Suprapubic skin (tissue), 3 donors: ENCODE data around the gene SLC2A13.

Experiments used
- EP300 ChIP-seq: sonication (generic); formaldehyde crosslinking; IDR thresholded peaks from one replicate; pipeline ENCODE4 v1.6.1; 2017; ENCODE audit warnings: antibody characterized with exemption
- TF ChIP-seq, protein P1 (sequence below), 2 donors: fragments of 200-600 bp in 1 of 2; fragments of 450-650 bp in 1 of 2; sonication (generic) in 1 of 2; IDR thresholded peaks; one replicate each; pipeline ENCODE4 v1.5.1; 2016 to 2019; ENCODE audit warnings: antibody characterized with exemption in 2 of 2, mild to moderate bottlenecking in 1 of 2, moderate library complexity in 1 of 2

- TF ChIP-seq, protein P1, sequence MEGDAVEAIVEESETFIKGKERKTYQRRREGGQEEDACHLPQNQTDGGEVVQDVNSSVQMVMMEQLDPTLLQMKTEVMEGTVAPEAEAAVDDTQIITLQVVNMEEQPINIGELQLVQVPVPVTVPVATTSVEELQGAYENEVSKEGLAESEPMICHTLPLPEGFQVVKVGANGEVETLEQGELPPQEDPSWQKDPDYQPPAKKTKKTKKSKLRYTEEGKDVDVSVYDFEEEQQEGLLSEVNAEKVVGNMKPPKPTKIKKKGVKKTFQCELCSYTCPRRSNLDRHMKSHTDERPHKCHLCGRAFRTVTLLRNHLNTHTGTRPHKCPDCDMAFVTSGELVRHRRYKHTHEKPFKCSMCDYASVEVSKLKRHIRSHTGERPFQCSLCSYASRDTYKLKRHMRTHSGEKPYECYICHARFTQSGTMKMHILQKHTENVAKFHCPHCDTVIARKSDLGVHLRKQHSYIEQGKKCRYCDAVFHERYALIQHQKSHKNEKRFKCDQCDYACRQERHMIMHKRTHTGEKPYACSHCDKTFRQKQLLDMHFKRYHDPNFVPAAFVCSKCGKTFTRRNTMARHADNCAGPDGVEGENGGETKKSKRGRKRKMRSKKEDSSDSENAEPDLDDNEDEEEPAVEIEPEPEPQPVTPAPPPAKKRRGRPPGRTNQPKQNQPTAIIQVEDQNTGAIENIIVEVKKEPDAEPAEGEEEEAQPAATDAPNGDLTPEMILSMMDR (IDR thresholded peaks at IDR 0.05), result no peak
- no peak for TF ChIP-seq EP300
These were observed 93.2 kb downstream of the SLC2A13 start for GRCh38 chr12:40012711-40013110.
